HG02943 (cell line): ENCODE data around the gene ESRRA.

Experiments
- ATAC-seq: cut with Tn5 transposase; IDR thresholded peaks from one replicate; pipeline ENCODE4 v1.9.1; 2021; ENCODE audit warnings: mild to moderate bottlenecking, low read depth, moderate library complexity; ENCODE audit not compliant: unreplicated experiment

ESRRA gene

DNA sequence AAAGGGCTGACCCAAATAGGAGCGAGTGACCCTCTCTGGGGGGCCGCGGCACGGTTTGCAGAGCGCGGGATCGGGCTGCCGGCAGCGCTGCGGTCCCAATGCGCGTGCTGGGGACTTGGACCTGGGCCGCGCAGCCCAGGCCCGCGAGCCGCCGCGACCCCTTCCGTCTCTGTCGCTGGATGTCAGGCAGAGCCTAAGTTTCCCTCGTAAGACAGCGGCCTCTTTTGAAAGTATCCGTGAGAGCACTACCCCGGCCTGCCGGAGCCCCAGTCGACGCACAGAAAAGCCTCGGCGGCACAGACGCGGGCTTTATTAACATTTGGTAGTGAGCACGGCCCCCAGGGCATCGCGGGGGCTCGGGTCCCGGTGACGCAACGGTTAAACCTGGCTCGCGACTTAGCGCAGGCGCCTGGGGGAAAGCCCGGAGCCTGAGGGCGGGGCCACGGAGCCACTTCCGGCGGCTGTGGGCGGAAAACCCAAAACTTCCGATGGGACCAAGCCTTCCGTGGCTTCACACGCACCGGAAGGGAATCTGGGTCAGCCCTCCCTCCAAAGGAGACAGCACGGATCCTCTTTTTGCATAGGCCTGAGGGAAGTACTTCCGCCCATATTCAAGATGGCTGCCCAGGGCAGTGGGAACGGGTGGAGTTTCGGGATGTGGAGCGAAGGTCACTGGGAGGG lies 35.6 kb upstream of the ESRRA start:
- ATAC-seq: peak; percentile 62

DNA sequence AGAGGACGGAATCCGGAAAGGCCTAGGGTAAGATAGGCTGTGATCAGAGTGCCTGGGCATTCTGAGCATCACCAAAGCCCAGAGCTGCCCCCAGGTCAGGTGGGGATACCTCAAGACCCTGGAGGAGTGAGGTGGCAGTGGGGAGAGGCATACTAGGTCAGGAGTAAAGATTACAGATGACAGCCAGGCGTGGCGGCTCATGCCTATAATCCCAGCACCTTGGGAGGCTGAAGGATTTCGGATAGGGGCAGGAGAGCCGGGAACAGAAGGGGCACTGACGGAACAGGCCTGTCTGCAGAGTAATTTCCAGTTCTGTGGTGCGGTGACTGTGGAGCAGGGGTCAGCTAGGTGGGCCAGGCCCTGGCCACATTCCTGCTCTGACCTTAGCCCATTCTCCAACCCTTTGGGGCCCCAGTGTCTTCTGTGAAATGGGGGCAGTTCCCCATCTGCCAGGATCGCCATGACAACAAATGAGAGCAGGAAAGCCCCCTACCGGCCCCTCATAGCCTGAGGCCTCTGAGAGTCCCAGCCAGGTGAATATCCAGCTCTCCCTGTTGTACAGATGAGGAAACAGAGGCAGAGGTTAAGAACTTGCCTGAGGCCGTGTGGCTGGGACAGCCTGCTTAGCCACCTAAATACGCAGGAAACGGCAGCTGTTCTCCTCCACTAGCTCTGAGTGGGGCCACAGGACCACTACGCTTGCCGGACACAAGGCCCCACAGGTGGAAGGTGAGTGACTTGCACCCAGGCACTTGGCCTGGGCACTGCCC lies 30.1 kb upstream of the ESRRA start:
- no peak for ATAC-seq

DNA sequence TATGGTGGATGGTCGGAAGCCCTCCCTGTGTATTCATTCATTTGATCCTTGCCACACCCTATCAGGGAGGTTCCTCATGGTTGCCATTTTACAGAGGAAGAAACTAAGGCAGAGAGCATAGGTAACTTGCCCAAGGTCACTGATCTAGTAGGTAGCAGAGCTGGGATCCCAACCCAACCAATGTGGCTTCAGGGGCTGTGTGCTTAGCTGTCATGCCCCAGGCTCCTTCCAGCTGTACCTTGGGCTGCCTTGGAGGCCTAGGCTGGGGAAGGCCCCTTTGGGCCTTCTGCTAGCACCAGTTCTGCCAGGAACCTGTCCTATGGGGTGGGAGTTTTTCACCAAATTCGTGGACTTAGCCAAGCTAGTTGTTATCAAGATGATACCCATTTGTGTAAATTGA lies 29.5 kb upstream of the ESRRA start:
- no peak for ATAC-seq

DNA sequence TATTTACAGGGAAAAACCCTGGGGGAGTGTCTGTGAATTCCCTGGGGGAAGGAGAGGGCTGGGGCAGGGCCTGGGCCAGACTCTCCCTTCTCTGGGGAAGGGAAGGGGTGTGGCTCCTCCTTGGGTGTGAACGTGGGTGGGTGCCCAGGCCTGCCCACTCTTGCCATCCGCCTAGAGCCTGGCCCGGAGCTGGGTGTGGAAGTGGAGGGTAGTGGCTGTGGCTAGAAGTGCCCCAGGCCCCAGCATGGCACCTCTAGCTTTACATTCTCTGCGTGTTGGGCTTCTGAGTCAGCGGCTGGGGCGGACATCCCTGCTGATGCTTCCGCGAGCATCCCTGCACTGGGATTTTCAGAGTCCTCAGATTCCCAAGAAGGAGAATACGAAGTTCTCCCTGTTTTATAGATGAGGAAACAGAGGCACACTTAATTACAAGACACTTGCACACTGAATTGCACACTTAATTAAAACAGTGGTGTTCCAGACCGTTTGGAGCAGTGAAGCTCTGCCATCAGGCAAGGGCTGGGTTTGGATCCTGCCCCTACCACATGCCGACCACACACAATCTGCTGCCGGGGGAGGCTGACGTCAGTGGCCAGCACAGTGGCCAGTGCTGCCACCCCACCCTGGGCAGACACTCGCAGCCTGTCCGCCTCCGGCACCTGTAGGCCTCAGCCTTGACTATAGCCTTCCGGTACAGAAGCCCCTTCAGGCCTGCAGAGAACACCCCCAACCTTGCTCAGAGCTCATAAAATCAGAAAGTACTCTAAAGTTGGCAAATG lies 28.5 kb upstream of the ESRRA start:
- no peak for ATAC-seq

DNA sequence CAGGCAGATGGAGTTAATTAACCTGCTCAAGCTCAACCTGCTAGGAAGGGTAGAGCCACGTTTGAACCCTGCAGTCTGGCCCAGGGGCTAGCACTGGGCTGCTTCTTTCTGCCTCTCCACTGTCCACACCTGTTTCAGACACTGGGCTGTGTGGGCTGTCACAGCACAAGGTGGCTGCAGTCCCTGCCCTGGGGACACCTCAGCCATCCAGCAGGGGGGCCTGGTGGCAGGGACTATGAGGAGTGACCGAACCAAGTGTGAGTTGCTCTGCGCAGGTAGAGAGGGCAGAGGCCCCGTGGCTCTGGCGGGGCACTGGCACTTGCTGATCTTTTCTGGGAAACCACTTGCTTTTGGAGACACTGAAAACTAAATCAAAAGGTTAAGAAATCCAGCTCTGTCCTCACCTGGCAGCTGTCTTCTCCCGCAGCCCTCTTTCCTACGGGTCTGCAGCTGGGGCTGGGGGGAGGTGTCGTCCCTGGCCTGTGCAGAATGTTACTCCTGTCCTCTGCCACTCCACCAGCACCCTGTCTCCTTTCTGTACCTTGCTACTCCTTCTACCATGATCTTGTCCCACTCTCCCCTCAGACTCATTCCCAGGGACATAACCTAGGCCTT lies 26.6 kb upstream of the ESRRA start:
- ATAC-seq: no peak

DNA sequence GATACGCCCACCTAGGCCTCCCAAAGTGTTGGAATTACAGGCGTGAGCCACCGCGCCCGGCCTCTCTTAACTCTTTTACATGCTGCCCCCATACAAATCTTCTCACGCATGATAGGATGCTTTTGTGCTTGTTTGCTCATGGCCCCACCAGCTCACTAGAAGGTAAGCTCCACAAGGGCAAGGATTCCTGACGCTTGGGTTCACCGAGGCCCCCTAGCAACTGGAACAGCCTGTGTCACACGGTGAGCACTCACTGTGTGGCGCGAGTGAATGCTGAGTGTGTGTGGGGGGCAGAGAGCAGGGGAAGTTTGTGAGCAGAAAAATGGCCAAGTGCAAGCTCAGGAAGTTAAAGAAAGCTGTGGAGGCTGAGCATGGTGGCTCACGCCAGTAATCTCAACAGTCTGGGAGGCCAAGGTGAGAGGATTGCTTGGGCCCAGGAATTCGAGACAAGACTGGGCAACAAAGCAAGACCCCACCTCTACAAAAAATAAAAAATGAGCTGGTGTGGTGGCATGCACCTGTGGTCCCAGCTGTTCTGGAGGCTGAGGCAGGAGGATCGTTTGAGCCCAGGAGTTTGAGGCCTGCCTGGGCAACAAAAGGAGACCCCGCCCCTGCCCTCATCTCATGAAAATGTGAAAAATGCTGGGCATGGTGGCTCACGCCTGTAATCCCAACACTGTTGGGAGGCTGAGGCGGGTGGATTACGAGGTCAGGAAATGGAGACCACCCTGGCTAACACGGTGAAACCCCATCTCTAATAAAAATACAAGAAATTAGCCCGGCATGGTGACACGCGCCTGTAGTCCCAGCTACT lies 23.2 kb upstream of the ESRRA start:
- ATAC-seq: no peak

DNA sequence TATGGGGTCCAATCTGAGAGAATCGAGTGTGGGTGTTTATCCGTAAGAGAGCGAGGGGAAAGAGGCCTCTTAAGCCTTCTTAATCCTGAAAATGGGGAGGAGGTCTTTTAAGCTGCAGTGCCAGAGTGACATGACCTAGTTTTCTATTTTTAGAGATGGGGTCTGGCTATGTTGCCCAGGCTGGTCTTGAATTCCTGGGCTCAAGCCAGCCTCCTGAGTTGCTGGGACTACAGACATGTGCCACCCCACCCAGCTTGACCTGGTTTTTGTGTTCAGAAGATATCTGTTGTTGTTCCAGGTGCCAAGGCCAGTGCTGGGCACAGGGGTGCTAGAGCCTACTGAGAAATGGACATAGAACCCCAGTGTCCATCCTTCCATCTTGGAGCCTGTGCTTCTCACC lies 22.2 kb upstream of the ESRRA start:
- ATAC-seq: no peak

DNA sequence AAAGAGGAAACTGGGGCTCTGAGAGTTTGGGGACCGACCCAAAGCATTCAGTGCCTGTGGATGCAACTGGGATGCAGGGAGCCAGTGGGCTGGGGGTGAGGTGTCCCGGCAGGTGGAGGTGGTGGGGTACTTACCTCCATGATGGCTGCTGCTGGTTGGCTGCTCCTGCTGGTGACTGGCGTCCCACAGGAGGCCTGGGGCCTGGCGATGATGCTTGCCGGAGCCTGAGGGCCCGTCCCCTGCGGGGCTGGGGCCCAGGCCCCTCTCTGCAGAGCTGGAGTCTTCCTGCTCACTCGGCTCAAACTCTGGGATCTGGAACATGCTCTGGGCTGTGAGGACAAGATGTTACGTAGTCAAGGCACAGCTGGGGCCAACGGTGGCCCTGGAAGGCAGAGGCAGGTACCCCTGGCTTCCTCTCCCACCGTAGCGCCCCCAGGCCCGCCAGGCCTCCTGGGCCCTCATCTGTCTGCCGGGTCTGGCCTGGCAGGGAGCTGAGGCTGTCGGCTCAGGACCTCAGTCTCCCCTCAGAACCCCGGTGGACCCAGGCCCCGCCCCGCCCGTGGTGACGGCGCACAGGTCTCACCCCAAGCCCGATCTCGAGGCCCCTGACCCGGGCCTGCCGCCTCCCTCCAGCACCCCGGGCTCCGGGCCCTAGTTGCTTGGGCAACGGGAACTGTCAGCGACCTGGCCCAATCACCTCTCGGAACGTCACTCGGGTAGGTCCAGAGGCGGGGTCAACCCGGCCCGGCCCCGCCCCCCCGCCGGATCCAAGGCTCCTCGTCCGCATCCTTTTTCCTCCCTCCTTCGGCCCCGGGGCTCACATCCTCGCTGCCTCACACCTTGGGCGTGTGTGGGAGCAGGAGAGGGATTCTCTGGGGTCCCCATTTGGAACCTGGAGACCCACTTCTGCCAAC lies 21.0 kb upstream of the ESRRA start, which contains the start of gene BAD:
BAD (minus strand) TSS at position 618 of the 914 bp plus-strand sequence; CDS start at position 321, 297 bp downstream.
- ATAC-seq: peak; percentile 64

DNA sequence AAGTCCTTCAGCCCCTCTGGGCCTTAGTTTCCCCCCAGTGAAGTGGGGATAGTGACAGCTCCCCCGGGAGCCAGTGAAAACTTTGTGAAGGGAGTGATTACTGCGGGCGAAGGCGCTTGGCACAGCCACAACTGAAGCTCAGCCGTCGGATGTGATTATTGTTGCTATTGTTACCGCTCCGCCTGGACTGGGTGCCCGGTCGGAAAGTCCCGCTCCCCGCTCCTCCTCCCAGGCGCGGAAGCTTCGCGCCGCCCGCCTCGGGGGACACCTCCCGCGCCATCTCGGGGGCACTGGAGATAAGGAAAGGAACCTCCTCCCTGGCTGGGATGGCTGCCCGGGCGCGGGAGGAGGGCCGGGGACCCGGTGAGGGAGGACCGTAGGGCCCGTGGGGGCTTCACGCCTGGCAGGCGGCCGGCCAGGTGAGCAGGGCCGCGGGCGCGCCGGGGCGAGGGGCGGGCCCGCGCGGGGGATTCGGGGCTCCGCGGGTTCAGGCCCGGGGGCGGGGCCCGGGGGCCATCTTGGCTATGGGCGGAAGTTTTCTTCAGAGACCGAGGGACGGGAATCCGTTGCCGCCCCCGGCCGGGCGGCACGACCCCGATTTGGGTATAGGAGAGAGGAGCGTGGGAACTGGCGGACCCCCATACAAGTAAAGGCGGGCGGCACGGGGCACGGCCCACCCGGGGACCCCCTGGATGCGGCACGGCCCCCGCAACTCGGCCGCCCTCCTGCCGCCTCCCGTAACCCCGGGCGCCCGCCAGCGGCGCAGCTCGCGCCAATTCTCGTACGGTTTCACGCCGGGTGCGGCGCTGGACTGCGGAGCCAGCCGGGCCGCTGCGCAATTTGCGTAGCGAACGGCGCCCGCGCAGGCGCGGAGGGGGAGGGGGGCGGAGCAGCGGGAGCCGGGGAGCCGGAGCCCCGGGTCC lies 20.1 kb upstream of the ESRRA start, which contains the start of gene GPR137:
GPR137 (plus strand) TSS at position 887 of the 923 bp plus-strand sequence. CDS start 677 bp downstream, outside the sequence.
- peak; percentile 65 for ATAC-seq

DNA sequence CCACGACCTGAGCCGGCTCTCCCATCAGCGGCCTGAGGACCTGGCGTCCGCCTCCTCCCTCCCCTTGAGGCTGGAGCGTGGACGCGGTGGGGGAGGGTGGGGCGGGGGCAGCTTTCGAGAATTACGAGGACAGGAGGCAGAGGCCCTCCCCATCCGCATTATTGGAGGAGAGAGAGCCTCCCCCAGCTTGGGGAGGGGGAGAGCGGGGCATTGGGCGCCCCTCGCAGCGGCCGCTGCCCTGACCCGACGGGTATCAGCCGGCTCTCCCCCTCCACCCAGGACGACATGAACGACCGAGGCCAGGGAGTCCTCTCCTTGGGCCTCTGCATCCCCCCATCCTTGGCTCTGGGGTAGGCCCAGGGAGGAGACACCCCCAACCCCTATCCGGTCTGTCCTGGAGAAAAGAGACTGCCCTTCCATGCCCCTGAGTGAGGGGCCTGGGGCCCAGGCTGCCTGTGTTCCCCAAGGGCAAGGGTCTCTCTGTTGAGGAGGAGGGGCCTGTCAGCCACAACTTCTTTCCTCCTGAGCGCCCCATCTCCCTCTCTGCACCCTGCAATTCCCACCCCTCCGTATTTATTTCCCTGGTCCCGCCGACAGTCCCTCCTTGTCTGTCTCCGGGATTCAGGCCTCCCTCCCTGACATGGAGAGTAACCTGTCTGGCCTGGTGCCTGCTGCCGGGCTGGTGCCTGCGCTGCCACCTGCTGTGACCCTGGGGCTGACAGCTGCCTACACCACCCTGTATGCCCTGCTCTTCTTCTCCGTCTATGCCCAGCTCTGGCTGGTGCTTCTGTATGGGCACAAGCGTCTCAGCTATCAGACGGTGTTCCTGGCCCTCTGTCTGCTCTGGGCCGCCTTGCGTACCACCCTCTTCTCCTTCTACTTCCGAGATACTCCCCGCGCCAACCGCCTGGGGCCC lies 19.2 kb upstream of the ESRRA start:
- no peak for ATAC-seq

DNA sequence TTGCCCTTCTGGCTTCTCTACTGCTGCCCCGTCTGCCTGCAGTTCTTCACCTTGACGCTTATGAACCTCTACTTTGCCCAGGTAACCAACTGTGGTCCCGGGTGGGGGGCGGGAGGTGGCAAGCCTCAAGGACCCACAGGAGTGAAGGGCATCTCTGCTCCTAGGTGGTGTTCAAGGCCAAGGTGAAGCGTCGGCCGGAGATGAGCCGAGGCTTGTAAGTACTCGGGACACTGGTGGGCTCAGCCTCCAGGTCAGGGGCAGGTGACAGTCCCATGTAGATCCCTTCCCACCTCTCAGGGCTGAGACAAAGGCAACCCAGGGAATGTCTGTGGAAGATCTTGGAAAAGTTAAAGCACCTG lies 18.5 kb upstream of the ESRRA start:
- no peak for ATAC-seq

DNA sequence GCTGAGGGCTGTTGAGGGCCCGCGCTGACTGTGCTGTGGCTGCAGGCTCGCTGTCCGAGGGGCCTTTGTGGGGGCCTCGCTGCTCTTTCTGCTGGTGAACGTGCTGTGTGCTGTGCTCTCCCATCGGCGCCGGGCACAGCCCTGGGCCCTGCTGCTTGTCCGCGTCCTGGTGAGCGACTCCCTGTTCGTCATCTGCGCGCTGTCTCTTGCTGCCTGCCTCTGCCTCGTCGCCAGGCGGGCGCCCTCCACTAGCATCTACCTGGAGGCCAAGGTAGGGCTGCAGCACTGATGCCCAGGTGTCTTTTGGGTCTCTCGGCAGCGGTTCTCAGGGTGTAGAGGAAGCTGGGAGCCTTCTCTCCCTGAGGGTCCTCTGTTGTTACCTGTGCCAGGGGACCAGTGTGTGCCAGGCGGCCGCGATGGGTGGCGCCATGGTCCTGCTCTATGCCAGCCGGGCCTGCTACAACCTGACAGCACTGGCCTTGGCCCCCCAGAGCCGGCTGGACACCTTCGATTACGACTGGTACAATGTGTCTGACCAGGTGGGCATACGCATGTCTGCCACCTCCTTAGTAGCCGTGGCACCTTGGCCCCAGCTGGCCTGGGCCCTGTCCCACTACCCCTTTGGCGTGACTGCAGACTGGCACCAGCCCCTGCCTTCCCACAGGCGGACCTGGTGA lies 17.5 kb upstream of the ESRRA start:
- ATAC-seq: no peak

DNA sequence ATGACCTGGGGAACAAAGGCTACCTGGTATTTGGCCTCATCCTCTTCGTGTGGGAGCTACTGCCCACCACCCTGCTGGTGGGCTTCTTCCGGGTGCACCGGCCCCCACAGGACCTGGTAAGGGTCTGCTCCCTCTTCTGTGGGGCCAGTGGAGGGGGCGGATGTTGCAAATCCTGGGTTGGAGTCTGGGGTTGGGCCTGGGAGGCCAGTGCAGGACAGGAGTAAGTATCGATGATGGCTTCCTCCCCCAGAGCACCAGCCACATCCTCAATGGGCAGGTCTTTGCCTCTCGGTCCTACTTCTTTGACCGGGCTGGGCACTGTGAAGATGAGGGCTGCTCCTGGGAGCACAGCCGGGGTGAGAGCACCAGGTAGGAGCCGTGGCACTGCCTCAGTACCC lies 17.0 kb upstream of the ESRRA start:
- ATAC-seq: no peak

DNA sequence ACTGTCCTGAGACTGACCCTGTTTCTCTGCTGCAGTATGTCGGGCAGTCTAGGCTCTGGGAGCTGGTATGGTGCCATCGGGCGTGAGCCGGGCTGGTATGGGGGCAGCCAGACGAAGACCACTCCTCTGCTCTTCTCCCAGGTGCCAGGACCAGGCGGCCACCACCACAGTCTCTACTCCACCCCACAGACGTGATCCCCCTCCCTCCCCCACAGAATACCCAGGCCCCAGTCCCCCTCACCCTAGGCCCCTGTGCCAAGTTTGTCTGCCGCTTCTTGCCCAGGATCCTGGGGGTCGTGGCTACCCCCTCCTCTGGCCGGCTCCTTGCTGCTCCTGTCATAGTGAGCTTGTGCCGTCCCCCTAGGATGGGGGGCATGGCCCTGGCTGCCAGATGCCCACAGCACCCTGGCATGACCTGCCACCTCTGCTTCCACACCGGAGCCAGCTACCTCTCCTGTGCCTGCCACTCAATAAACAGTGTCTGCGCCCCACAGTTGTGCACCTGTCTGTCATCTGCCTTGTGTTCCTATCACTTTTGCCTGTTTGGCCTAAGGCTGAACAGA lies 16.2 kb upstream of the ESRRA start:
- no peak for ATAC-seq

DNA sequence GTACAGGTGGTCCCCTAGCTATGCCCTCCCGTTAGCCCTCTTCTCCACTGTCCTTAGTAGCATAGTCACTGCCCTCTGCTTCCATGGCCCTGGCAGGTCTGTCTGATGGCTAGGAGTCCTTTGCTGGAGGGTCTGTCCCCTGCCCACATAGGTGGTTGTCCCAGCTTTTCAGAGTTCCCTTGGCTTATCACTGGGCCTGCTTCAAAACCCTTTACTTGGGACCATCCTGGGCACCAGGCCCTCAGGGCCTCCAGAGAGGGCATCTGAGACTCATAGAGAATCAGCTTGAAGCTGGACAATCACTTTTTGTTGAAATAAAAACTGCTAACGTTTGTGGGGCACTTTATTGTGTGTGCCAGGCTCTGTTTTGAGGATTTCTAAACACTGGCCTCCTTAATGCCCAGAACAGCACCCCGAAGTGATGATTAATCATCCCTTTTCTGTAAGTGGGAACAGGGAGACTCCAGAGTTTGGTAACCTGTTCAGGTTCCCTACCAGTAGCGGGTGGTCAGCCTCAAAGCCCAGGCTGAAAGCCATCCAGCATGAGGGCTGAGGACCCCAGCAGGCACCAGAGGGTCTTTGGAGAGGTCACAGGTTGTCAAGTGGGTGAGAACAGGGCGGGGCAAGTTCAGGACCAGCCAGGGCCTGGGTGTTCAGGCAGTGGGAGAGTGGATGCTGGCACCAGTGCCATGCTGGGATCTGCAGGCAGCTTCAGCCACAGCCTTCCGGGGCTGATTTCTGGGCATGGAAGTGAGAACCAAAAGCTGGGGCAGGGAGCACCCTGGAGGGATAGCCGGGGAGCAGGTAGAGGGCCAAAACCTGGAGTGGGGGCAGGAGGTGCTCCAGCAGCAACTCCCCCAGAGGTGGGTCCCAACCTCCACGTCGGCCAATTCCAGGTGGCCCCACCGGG lies 14.7 kb upstream of the ESRRA start:
- no peak for ATAC-seq
